Naive thymus-derived CD8-positive, alpha-beta T cell (primary cell): ENCODE results near the gene MMUT. TPM values are rescaled to one million over a fixed set of nuclear protein-coding genes. Genes with fewer than 3 reads are reported as not detected.
"Not testable (repeated sequence)": the region's sequence is repeated elsewhere in the genome, so short reads cannot be mapped to it uniquely, and the experiment has no call there.

Experiments used
- ATAC-seq, 2 donors: fragments of 150-1000 bp; cut with Tn5 transposase in 1 of 2; sonication (Bioruptor Pico), chemical (Tn5 transposase) in 1 of 2; 1 replicate in 1 of 2; 2 replicates in 1 of 2; pipeline ENCODE4 v1.10.0; 2021; ENCODE audit warnings: mild to moderate bottlenecking in 2 of 2, moderate library complexity in 2 of 2
- POLR2A ChIA-PET: fragments of 350-600 bp; sonication (Branson Sonifier 250); formaldehyde crosslinking; loops from one replicate; lab custom pipeline; 2021; ENCODE audit warnings: antibody characterized with exemption; lab: Charles Lee
- DNase-seq, 10 donors: peaks; one replicate each; pipeline versions ENCODE4 v3.0.0 to v3.0.0-alpha.2; 2020 to 2022
- H3K27ac Mint-ChIP-seq, 10 donors: one replicate each; pipeline ENCODE4 v1.8.0; 2020 to 2022; ENCODE audit warnings: mild to moderate bottlenecking in 10 of 10, mixed read lengths in 10 of 10, moderate library complexity in 4 of 10, inconsistent platforms in 1 of 10
- H3K27me3 Mint-ChIP-seq, 5 donors: one replicate each; pipeline ENCODE4 v1.8.0; 2021 to 2022; ENCODE audit warnings: mixed read lengths in 5 of 5
- H3K36me3 Mint-ChIP-seq, 3 donors: one replicate each; pipeline ENCODE4 v1.8.0; 2020 to 2022; ENCODE audit warnings: mixed read lengths in 3 of 3, mild to moderate bottlenecking in 2 of 3, inconsistent platforms in 1 of 3
- H3K4me1 Mint-ChIP-seq, 4 donors: one replicate each; pipeline ENCODE4 v1.8.0; 2021 to 2022; ENCODE audit warnings: mixed read lengths in 4 of 4
- H3K4me3 Mint-ChIP-seq, 10 donors: one replicate each; pipeline ENCODE4 v1.8.0; 2020 to 2022; ENCODE audit warnings: mild to moderate bottlenecking in 10 of 10, mixed read lengths in 10 of 10, moderate library complexity in 6 of 10, inconsistent platforms in 1 of 10
- H3K9me3 Mint-ChIP-seq, 9 donors: one replicate each; pipeline ENCODE4 v1.8.0; 2020 to 2022; ENCODE audit warnings: mixed read lengths in 9 of 9, mild to moderate bottlenecking in 3 of 9, inconsistent platforms in 1 of 9, moderate library complexity in 1 of 9
- polyA plus RNA-seq, 3 donors: library from polyadenylated mRNA; unstranded; fragments of 300-500 nt; fragmentation: Illumina TruSeq; gene quantifications; one replicate each; pipeline ENCODE4 v1.2.3, GENCODE V29; 2021
- total RNA-seq, 8 experiments: library from RNA in 2 of 8; stranded (reverse) in 2 of 8; gene quantifications; one replicate each; pipeline ENCODE4 v1.2.3 and lab custom pipeline; 2021 to 2026

MMUT gene
- total RNA-seq (10 to 100 TPM; 12.3 to 14.1 TPM), polyA plus RNA-seq (10 to 100 TPM in 1 of 3 donors, 1 to 10 TPM in 2; 9.1 to 11.3 (median 9.5) TPM), total RNA-seq (lab: John Stamatoyannopoulos, UW) (16.7 to 34.9 (median 22.3) reads per million in 6 experiments)

DNA sequence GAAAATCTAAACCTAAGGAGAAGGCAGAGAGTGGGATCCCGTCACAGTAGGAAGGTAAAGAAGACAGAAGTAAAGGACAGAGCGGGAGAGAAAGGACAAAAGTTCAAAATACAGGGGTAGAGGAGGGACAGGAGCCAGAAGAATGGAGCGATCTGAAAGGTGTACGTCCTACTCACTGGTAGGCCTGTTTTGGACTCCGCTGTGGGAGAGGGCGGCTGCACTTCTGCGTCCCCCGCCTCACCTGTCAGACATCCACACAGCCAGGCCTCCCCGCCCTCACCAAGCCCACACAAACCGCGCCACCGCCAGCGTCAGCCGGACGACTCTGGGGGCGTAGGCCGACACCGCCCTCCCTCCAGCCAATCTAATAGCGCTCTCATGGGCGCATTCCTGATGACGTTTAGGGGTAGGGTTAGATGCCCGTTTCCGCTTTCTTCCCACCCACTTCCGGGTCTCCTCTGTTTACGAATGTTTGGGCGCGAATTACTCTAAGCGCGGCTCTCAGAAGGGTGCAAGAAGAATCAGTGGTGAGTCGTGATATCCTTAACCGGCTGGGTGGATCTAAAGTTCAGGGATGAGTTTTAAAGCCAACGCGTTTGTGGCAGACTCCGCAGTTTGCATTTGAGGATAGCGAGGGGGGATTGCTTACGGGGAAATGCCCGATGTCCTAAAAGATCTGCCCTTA, at the start of gene MMUT, which contains the start of gene CENPQ:
Gene MMUT (minus strand): TSS at position 327 of the 685 bp plus-strand sequence. CDS start 3,787 bp downstream, outside the sequence.
Gene CENPQ (plus strand): TSS at position 444 of the 685 bp plus-strand sequence. CDS start 6,807 bp downstream, outside the sequence.
- peak within 1 kb of the TSS; percentile 93 to 99 (median 96) for H3K27ac Mint-ChIP-seq
- peak; percentile 74 to 96 (median 92) for DNase-seq
- H3K27me3 Mint-ChIP-seq: no peaks in the 10 kb centered on the region
- POLR2A ChIA-PET: no interaction called here
- H3K4me3 Mint-ChIP-seq: peak within 1 kb of the TSS; percentile 94 to 100 (median 96)
- peak; percentile 95 to 99 for ATAC-seq
- peaks cover 29 to 68% (median 61%) of the 10 kb centered on the region in 4 donors for H3K4me1 Mint-ChIP-seq
- peaks cover 0 to 13% (median 6%) of the 10 kb centered on the region in 3 donors for H3K36me3 Mint-ChIP-seq
- no peaks in the 10 kb centered on the region for H3K9me3 Mint-ChIP-seq

DNA sequence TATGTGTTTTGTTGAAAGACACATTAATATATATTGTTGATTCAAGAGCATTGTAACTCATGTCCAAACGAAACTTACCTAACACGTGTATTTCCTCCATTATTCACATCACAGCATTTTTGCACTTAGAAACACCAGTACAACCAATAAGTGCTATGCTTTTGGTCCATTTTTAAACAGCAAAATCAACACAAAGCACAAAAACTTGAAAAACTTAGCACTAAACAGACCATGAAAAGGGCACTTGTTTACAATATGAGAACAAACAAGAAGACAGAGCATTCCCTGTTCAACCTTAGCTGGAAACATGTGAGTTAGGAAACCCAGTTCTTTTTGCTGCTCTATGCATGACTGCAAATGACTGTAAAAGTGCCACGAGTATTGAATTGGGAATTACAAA, 46.3 kb upstream of the MMUT start:
- peaks cover 0 to 8% (median 0%) of the 10 kb centered on the region in 9 donors for H3K9me3 Mint-ChIP-seq
- no peak for DNase-seq
- no peak for ATAC-seq
- H3K4me3 Mint-ChIP-seq: no peak overlapping the region
- POLR2A ChIA-PET: no interaction called here
- H3K27me3 Mint-ChIP-seq: peaks cover 16 to 47% (median 24%) of the 10 kb centered on the region in 5 donors
- peaks cover 0 to 4% (median 0%) of the 10 kb centered on the region in 3 donors for H3K36me3 Mint-ChIP-seq
- H3K27ac Mint-ChIP-seq: no peak overlapping the region
- H3K4me1 Mint-ChIP-seq: no peaks in the 10 kb centered on the region

DNA sequence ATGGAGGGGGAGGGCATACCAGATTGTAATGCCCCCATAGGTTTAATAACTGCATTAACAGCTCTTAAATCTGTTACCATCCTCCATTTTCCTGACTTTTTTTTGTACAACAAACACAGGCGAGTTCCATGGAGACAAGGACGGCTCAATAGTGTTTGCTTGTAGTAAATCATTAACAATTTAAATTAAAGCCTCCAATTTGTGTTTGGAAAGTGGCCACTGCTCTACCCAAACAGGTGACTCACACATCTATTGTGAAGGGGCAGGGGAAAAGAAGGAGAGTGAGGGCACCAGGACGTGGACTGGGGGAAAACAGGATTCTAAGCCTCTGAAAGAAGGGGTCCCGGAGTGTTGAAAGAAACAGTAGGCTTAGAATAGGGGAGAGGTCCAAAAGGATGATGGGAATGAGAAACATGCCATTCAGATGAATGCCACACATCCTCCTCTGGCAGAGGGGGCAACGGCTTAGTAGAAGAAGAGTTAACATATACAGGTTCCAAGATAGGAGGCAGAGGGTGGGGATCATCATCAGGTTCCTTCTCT, 43.6 kb upstream of the MMUT start:
- peaks cover 0 to 4% (median 0%) of the 10 kb centered on the region in 3 donors for H3K36me3 Mint-ChIP-seq
- POLR2A ChIA-PET: no interaction called here
- H3K4me1 Mint-ChIP-seq: no peaks in the 10 kb centered on the region
- no peak overlapping the region for H3K4me3 Mint-ChIP-seq
- H3K27me3 Mint-ChIP-seq: peaks cover 11 to 30% (median 18%) of the 10 kb centered on the region in 5 donors
- no peak overlapping the region for H3K27ac Mint-ChIP-seq
- DNase-seq: no peak
- H3K9me3 Mint-ChIP-seq: peaks cover 0 to 8% (median 0%) of the 10 kb centered on the region in 9 donors
- no peak for ATAC-seq

DNA sequence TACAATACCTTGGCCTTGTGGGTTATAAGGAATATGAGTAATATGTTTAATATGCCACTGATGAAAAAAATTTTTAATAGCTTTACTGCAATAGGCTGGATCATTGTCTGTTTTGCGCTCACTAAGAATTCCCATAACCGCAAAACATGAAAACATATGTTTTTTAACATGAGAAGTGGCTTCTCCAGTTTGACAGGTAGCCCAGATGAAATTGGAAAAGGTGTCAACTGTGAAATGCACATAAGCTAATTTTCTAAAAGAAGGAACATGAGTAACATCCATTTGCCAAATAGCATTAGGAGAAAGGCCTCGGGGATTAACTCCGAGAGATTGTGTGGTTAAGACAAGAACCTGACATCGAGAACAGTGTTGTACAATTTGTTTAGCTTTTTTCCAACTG, 41.6 kb upstream of the MMUT start:
- POLR2A ChIA-PET: no interaction called here
- Mint-ChIP-seq H3K4me1 (no peaks in the 10 kb centered on the region), H3K27me3 (peaks cover 11 to 30% (median 18%) of the 10 kb centered on the region in 5 donors), H3K36me3 (peaks cover 0 to 4% (median 0%) of the 10 kb centered on the region in 3 donors), H3K9me3 (peaks cover 0 to 8% (median 0%) of the 10 kb centered on the region in 9 donors), H3K4me3 (no peak overlapping the region), H3K27ac (no peak overlapping the region)
- DNase-seq (no peak), ATAC-seq (no peak)

DNA sequence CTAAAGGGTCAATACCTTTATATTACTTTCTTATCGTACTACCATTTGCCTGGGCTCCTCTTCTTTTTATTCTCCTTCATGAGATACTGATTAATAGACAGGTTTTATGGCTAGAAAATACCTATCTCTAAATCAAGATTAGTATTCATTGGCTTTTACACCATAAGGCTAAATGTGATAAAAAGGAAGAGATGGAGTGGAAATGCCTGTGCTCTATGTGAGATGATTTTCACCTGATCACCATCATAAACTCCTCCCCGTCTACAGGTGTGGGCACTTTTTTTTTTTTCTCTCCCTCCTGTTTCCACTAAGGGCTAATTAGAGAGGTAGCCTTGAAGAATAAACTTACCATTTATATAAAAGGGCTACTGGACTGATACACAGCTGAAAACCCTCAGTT, 36.6 kb upstream of the MMUT start, which contains the start of gene GLYATL3:
Gene GLYATL3 (plus strand): TSS at position 301 of the 400 bp plus-strand sequence. CDS start 12,068 bp downstream, outside the sequence.
- POLR2A ChIA-PET: no interaction called here
- H3K36me3 Mint-ChIP-seq: peaks cover 0 to 2% (median 0%) of the 10 kb centered on the region in 3 donors
- no peak within 1 kb of the TSS for H3K4me3 Mint-ChIP-seq
- ATAC-seq: no peak
- no peaks in the 10 kb centered on the region for H3K9me3 Mint-ChIP-seq
- H3K27ac Mint-ChIP-seq: no peak within 1 kb of the TSS
- peaks cover 0 to 8% (median 3%) of the 10 kb centered on the region in 5 donors for H3K27me3 Mint-ChIP-seq
- H3K4me1 Mint-ChIP-seq: no peaks in the 10 kb centered on the region
- DNase-seq: no peak

DNA sequence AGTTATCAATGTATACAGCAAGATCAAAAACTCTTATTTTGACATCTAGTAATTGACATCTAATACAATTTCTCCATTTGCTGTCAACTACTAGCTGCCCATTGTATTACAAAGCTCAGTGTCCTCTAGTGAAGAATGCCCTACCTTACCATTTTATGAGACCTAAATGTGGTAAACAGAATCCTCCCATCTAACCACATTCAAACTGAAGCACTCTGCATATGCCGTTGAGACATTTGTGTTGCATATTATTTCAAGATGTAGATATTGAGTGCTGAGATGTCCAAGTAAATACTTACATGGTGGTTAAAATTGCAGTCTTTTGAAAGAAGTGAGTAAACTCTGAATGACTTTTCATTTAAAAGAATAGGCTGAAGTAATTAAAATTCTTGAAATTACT, 36.1 kb upstream of the MMUT start:
- ATAC-seq: no peak
- no peak overlapping the region for H3K27ac Mint-ChIP-seq
- no peaks in the 10 kb centered on the region for H3K9me3 Mint-ChIP-seq
- H3K27me3 Mint-ChIP-seq: peaks cover 0 to 8% (median 3%) of the 10 kb centered on the region in 5 donors
- no peaks in the 10 kb centered on the region for H3K4me1 Mint-ChIP-seq
- POLR2A ChIA-PET: no interaction called here
- no peak overlapping the region for H3K4me3 Mint-ChIP-seq
- no peak for DNase-seq
- peaks cover 0 to 2% (median 0%) of the 10 kb centered on the region in 3 donors for H3K36me3 Mint-ChIP-seq

DNA sequence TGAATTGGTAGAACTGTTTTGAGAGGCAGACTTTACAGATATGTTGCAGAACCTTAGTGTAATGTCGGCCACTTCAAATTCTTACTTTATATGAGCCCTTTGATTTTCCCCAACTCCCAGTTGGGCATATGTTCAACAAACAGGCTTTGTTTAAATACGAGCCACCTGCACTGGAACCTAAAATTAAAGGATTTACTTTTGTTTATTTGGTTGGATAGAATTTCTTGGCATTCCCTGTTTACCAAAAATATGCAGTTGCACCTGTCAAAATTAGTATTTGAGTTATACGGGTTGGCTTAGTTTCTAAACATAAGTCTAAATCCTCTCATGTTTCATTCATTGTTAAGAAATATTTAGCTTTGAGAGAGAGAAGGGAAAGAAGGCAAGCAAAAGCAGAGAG, 34.3 kb upstream of the MMUT start:
- H3K27me3 Mint-ChIP-seq: peaks cover 0 to 3% (median 0%) of the 10 kb centered on the region in 5 donors
- ATAC-seq: no peak
- no peaks in the 10 kb centered on the region for H3K4me1 Mint-ChIP-seq
- POLR2A ChIA-PET: no interaction called here
- no peak for DNase-seq
- H3K27ac Mint-ChIP-seq: no peak overlapping the region
- H3K4me3 Mint-ChIP-seq: no peak overlapping the region
- peaks cover 0 to 15% (median 8%) of the 10 kb centered on the region in 3 donors for H3K36me3 Mint-ChIP-seq
- H3K9me3 Mint-ChIP-seq: no peaks in the 10 kb centered on the region

DNA sequence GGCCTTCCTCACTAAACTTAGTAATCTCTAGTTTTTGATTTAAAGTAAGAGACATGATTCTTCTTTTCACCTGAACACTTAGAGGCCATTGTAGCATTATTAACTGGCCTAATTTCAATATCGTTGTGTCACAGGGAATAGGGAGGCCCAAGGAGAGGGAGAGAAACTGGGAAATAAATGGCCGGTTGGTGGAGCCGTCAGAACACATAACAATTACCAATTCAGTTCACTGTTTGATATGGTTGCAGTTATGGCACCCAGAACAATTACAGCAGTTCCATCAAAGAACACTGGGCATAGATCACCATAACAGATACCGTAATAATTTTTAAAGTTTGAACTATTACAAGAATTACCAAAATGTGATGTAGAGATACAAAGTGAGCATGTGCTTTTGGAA, 27.6 kb upstream of the MMUT start:
- no peak for DNase-seq
- ATAC-seq: no peak
- Mint-ChIP-seq H3K9me3 (no peaks in the 10 kb centered on the region), H3K4me1 (no peaks in the 10 kb centered on the region), H3K36me3 (peaks cover 9 to 55% (median 38%) of the 10 kb centered on the region in 3 donors), H3K4me3 (no peak overlapping the region), H3K27ac (no peak overlapping the region), H3K27me3 (no peaks in the 10 kb centered on the region)
- POLR2A ChIA-PET: no interaction called here

DNA sequence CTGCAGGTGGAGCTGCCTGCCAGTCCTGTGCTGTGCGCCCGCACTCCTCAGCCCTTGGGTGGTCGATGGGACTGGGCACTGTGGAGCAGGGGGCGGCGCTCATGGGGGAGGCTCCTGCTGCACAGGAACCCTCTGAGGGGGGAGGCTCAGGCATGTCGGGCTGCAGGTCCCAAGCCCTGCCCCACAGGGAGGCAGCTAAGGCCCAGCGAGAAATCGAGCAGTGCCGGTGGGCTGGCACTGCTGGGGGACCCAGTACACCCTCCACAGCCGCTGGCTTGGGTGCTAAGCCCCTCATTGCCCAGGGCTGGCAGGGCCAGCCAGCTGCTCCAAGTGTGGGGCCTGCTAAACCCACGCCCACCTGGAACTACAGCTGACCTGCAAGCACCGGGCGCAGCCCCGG, 20.3 kb upstream of the MMUT start:
- POLR2A ChIA-PET, H3K4me3 Mint-ChIP-seq, ATAC-seq, H3K27me3 Mint-ChIP-seq, H3K4me1 Mint-ChIP-seq, H3K9me3 Mint-ChIP-seq, H3K27ac Mint-ChIP-seq, DNase-seq: not testable (repeated sequence)
- H3K36me3 Mint-ChIP-seq: peaks cover 10 to 36% (median 26%) of the 10 kb centered on the region in 3 donors

DNA sequence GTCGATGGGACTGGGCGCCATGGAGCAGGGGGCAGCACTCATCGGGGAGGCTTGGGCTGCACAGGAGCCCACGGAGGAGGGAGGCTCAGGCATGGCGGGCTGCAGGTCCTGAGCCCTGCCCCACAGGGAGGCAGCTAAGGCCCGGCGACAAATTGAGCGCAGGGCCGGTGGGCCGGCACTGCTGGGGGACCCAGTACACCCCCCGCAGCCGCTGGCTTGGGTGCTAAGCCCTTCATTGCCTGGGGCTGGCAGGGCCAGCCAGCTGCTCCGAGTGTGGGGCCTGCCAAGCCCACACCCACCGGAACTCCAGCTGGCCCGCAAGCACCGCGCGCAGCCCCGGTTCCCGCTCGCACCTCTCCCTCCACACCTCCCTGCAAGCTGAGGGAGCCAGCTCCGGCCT, 18.8 kb upstream of the MMUT start:
- POLR2A ChIA-PET, DNase-seq, ATAC-seq, H3K9me3 Mint-ChIP-seq, H3K27ac Mint-ChIP-seq, H3K27me3 Mint-ChIP-seq, H3K4me1 Mint-ChIP-seq, H3K4me3 Mint-ChIP-seq: not testable (repeated sequence)
- H3K36me3 Mint-ChIP-seq: peaks cover 10 to 30% (median 24%) of the 10 kb centered on the region in 3 donors

DNA sequence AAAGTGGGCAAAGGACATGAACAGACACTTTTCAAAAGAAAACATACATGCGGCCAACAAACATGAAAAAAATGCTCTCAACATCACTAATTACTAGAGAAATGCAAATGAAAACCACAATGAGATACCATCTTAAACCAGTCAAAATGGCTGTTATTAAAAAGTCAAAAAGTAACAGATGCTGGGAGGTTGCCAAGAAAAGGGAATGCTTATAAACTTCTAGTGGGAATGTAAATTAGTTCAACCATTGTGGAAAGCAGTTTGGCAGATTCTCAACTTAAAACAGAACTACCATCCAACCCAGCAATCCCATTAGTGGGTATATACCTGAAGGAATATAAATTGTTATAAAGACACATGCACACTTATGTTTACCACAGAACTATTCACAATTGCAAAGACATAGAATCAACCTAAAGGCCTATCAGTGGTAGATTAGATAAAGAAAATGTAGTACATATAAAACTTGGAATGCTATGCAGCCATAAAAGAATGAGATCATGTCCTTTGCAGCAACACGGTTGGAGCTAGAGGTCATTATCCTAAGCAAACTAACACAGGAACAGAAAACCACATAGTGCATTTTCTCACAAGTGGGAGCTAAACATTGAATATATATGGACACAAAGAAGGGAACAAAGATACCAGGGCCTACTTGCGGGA, 16.4 kb upstream of the MMUT start:
- ATAC-seq (no peak), DNase-seq (no peak)
- no peak overlapping the region for H3K4me3 Mint-ChIP-seq
- peaks cover 0 to 6% (median 0%) of the 10 kb centered on the region in 9 donors for H3K9me3 Mint-ChIP-seq
- H3K27me3 Mint-ChIP-seq: no peaks in the 10 kb centered on the region
- H3K4me1 Mint-ChIP-seq: peaks cover 0 to 3% (median 0%) of the 10 kb centered on the region in 4 donors
- H3K27ac Mint-ChIP-seq: no peak overlapping the region
- POLR2A ChIA-PET: no interaction called here
- H3K36me3 Mint-ChIP-seq: peaks cover 10 to 34% (median 33%) of the 10 kb centered on the region in 3 donors

DNA sequence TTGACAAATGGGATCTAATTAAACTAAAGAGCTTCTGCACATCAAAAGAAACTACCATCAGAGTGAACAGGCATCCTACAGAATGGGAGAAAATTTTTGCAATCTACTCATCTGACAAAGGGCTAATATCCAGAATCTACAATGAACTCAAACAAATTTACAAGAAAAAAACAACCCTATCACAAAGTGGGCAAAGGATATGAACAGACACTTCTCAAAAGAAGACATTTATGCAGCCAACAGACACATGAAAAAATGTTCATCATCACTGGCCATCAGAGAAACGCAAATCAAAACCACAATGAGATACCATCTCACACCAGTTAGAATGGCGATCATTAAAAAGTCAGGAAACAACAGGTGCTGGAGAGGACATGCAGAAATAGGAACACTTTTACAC, 13.5 kb upstream of the MMUT start:
- H3K9me3 Mint-ChIP-seq, H3K27me3 Mint-ChIP-seq, H3K4me1 Mint-ChIP-seq, H3K4me3 Mint-ChIP-seq, ATAC-seq, POLR2A ChIA-PET, DNase-seq, H3K27ac Mint-ChIP-seq: not testable (repeated sequence)
- peaks cover 10 to 53% (median 44%) of the 10 kb centered on the region in 3 donors for H3K36me3 Mint-ChIP-seq
